ENCODE measurements around the gene POLG2. TPM values are rescaled to one million over a fixed set of nuclear protein-coding genes. Genes with fewer than 3 reads are reported as not detected.

POLG2 gene
- total RNA-seq, 1 experiment from 2014 or later: 27.5 TPM

DNA sequence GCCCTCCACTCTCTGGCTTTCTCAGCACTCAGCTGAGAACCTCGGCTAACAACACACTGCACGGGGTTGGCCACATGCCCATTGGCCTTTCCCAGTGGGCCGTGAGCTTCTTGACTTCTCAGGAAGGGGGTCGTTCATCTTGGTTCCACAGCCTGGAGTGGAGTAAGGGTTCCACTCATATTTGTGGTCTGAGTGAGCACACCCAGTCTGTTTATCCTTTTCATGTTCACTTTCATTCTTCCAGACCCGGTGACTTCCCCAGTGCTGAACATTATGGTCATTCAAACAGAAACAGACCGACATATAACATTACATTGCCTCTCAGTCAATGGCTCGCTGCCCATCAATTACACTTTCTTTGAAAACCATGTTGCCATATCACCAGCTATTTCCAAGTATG, 39.7 kb downstream of the POLG2 start:
- DNase-seq (ENCODE audit: unreplicated experiment): no peak
- Mint-ChIP-seq H3K27me3 (ENCODE audit: insufficient read depth, unreplicated experiment) (no peaks in the 10 kb centered on the region), H3K27ac (ENCODE audit: low read depth, unreplicated experiment) (no peak overlapping the region), H3K4me1 (ENCODE audit: insufficient read depth, unreplicated experiment) (no peaks in the 10 kb centered on the region), H3K9me3 (ENCODE audit: unreplicated experiment) (no peaks in the 10 kb centered on the region), H3K4me3 (ENCODE audit: unreplicated experiment) (no peak overlapping the region), H3K36me3 (ENCODE audit: insufficient read depth, unreplicated experiment) (no peaks in the 10 kb centered on the region)
- intact Hi-C loops (cut with micrococcal nuclease): no loop called here
- TF ChIP-seq, protein P1, sequence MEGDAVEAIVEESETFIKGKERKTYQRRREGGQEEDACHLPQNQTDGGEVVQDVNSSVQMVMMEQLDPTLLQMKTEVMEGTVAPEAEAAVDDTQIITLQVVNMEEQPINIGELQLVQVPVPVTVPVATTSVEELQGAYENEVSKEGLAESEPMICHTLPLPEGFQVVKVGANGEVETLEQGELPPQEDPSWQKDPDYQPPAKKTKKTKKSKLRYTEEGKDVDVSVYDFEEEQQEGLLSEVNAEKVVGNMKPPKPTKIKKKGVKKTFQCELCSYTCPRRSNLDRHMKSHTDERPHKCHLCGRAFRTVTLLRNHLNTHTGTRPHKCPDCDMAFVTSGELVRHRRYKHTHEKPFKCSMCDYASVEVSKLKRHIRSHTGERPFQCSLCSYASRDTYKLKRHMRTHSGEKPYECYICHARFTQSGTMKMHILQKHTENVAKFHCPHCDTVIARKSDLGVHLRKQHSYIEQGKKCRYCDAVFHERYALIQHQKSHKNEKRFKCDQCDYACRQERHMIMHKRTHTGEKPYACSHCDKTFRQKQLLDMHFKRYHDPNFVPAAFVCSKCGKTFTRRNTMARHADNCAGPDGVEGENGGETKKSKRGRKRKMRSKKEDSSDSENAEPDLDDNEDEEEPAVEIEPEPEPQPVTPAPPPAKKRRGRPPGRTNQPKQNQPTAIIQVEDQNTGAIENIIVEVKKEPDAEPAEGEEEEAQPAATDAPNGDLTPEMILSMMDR (IDR thresholded peaks at IDR 0.05; ENCODE audit: unreplicated experiment): no peak
- no TSS peak for BruUV-seq (replicated peaks)
- POLR2A ChIA-PET: no interaction called here
- CTCF ChIA-PET: no interaction called here

DNA sequence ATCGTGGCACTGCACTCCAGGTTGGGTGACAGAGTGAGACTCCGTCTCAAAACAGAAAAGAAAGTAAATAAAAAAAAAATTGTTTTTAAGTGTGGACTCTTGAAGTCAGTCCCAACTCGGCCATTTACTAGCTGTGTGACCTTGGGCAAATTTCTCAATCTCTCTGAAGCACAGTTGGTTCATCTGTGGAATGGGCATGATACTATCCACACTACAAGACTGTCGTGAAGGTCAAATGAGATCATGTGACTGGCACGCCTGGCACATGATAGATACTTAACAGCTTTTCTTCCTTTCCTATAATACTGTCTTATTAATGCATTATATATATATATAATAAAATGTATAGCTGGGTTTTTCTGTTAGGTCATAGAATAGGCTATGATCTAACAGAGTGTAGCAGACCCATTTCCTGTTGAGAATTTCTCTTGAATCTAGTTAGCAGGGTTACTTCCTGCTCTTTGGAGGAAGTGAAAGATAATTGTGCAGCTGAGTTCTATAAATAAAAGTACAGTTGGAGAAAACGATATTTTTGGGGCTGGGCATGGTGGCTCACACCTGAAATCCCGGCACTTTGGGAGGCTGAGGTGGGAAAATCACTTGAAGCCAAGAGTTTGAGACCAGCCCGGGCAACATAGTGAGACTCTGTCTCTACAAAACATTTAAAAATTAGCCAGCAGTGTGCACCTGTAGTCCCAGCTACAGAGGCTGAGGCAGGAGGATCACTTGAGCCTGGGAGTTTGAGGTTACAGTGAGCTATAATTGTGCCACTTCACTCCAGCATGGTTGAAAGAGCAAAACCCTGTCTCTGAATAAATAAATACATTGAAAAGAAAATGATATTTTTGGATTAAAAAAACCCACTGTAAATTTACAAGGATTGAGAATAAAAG, 40.6 kb downstream of the POLG2 start:
- ChIA-PET POLR2A (interaction anchor here (1.0 to 1.3 kb wide), 2 partner anchors 10 to 29 kb away, joined by 3 to 5 read pairs; no protein-coding TSS in a partner anchor), CTCF (interaction anchor here (0.5 to 0.6 kb wide), 3 partner anchors 13 to 649 kb away, joined by 3 read pairs; no protein-coding TSS in a partner anchor)
- no peak for DNase-seq (ENCODE audit: unreplicated experiment)
- H3K4me3 Mint-ChIP-seq (ENCODE audit: unreplicated experiment): no peak overlapping the region
- H3K36me3 Mint-ChIP-seq (ENCODE audit: insufficient read depth, unreplicated experiment): peaks cover 2% of the 10 kb centered on the region
- no peak overlapping the region for H3K27ac Mint-ChIP-seq (ENCODE audit: low read depth, unreplicated experiment)
- H3K4me1 Mint-ChIP-seq (ENCODE audit: insufficient read depth, unreplicated experiment): no peaks in the 10 kb centered on the region
- BruUV-seq (replicated peaks): no TSS peak
- intact Hi-C loops (cut with micrococcal nuclease): no loop called here
- H3K27me3 Mint-ChIP-seq (ENCODE audit: insufficient read depth, unreplicated experiment): no peaks in the 10 kb centered on the region
- TF ChIP-seq, protein P1 (IDR thresholded peaks at IDR 0.05; ENCODE audit: unreplicated experiment): no peak
- no peaks in the 10 kb centered on the region for H3K9me3 Mint-ChIP-seq (ENCODE audit: unreplicated experiment)

DNA sequence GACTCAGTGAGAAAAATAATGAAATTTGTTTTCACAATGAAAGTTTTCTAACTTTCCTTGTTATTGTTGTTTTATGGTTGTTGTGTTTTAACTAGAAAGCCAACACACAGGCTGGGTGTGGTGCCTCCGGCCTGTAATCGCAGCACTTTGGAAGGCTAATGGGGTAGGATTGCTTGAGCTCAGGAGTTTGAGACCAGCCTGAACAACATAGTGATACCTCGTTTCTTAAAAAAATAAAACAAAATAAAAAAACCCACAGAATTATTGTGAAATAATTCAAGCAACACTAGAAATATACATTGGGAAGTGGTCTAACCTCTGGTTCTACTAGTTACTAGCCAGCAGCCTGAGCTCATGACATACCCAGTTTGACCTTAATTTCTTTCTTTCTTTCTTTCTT, 47.3 kb downstream of the POLG2 start:
- Mint-ChIP-seq H3K27ac (ENCODE audit: low read depth, unreplicated experiment) (peak overlapping the region; percentile 63), H3K9me3 (ENCODE audit: unreplicated experiment) (no peaks in the 10 kb centered on the region), H3K4me3 (ENCODE audit: unreplicated experiment) (no peak overlapping the region), H3K27me3 (ENCODE audit: insufficient read depth, unreplicated experiment) (no peaks in the 10 kb centered on the region), H3K36me3 (ENCODE audit: insufficient read depth, unreplicated experiment) (peaks cover 6% of the 10 kb centered on the region), H3K4me1 (ENCODE audit: insufficient read depth, unreplicated experiment) (no peaks in the 10 kb centered on the region)
- peak; percentile 9 for DNase-seq (ENCODE audit: unreplicated experiment)
- POLR2A ChIA-PET: interaction anchor here (0.7 to 1.2 kb wide), 3 partner anchors 40 to 55 kb away, joined by 3 to 4 read pairs (median 3); partner anchors contain the start of gene POLG2
- BruUV-seq (replicated peaks): no TSS peak
- TF ChIP-seq, protein P1 (IDR thresholded peaks at IDR 0.05; ENCODE audit: unreplicated experiment): no peak
- CTCF ChIA-PET: interaction anchor here (0.6 kb wide), 1 partner anchor 40 kb away, joined by 5 read pairs; no protein-coding TSS in a partner anchor
- intact Hi-C loops (cut with micrococcal nuclease): no loop called here

All from MCF 10A (cell line).